Measurements from ENCODE around the gene ADARB2.

DNA sequence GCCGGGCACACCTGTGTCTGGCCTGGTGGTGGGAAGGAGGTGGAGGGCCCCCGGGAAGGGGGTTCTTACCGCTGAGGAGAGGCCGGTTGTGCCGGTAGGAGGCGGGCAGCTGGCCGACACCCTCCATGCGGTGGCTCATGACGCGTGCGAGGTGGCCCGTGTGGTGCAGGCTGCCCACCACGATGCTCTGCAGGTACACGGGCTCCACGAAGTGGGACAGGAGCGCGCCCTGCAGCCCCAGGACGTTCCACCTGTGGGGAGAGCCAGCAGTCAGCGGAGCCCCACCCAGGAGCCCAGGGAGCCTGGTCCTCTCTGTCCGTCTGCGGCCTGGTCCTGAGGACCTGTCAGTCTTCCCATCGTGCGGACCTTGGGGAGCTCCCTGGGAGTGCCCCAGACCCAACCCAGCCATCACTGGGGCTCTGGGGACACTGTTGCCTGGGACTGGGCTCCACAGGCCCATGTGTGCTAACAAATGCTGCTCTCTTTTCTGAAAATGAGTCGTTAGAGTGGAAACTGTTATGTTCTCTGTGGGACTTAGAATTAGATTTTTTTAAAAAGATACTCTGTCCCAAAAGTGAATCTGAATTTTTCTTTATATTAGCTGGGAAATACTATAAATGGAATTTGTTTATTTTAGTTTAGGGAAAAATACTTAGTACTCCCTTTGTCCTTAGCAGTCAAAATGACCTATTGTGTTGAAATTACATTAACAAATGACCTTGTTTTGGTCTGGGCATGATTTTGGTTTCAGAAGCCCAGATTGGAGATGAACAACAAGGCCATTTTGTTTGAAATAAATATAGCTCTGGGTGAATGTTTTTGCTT lies 537.2 kb downstream of the ADARB2 start:
- TF ChIP-seq, protein P1, sequence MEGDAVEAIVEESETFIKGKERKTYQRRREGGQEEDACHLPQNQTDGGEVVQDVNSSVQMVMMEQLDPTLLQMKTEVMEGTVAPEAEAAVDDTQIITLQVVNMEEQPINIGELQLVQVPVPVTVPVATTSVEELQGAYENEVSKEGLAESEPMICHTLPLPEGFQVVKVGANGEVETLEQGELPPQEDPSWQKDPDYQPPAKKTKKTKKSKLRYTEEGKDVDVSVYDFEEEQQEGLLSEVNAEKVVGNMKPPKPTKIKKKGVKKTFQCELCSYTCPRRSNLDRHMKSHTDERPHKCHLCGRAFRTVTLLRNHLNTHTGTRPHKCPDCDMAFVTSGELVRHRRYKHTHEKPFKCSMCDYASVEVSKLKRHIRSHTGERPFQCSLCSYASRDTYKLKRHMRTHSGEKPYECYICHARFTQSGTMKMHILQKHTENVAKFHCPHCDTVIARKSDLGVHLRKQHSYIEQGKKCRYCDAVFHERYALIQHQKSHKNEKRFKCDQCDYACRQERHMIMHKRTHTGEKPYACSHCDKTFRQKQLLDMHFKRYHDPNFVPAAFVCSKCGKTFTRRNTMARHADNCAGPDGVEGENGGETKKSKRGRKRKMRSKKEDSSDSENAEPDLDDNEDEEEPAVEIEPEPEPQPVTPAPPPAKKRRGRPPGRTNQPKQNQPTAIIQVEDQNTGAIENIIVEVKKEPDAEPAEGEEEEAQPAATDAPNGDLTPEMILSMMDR (IDR thresholded peaks at IDR 0.05; ENCODE audit: low read depth, low read length, poor library complexity, severe bottlenecking) = no peak
- TF ChIP-seq EZH2phosphoT487 (IDR thresholded peaks at IDR 0.05; ENCODE audit: borderline replicate concordance, low read length) = no peak

Measured in DOHH2 (cell line).